HEK293T (cell line): Measurements from ENCODE around the gene FGF14.

ENCODE experiments used
- BHLHE40 ChIP-seq: fragments of 450-650 bp; IDR thresholded peaks from 2 replicates; pipeline ENCODE4 v1.6.1; 2016; ENCODE audit warnings: mild to moderate bottlenecking, moderate library complexity, borderline replicate concordance
- ELF4 ChIP-seq: fragments of 450-650 bp; IDR thresholded peaks from 2 replicates; pipeline ENCODE4 v1.6.1; 2017; ENCODE audit warnings: antibody characterized with exemption
- FOXA1 ChIP-seq: fragments of 450-650 bp; IDR thresholded peaks from 2 replicates; pipeline ENCODE4 v1.6.1; 2016; ENCODE audit warnings: mild to moderate bottlenecking
- FOXM1 ChIP-seq: fragments of 450-650 bp; IDR thresholded peaks from 2 replicates; pipeline ENCODE4 v1.6.1; 2017; ENCODE audit warnings: mild to moderate bottlenecking, borderline replicate concordance
- HDGF ChIP-seq: fragments of 450-650 bp; IDR thresholded peaks from 2 replicates; pipeline ENCODE4 v1.6.1; 2017; ENCODE audit warnings: antibody characterized with exemption, borderline replicate concordance
- NFRKB ChIP-seq: fragments of 450-650 bp; IDR thresholded peaks from 2 replicates; pipeline ENCODE4 v1.6.1; 2016; ENCODE audit warnings: mild to moderate bottlenecking, moderate library complexity
- SP1 ChIP-seq: fragments of 450-650 bp; IDR thresholded peaks from 2 replicates; pipeline ENCODE4 v1.6.1; 2017
- SUZ12 ChIP-seq: fragments of 450-650 bp; IDR thresholded peaks from 2 replicates; pipeline ENCODE4 v1.6.1; 2016; ENCODE audit warnings: mild to moderate bottlenecking
- TARDBP ChIP-seq: fragments of 450-650 bp; IDR thresholded peaks from 2 replicates; pipeline ENCODE4 v1.6.1; 2016
- TF ChIP-seq, protein P1 (sequence below): fragments of 450-650 bp; IDR thresholded peaks from 2 replicates; pipeline ENCODE4 v1.6.1; 2016

DNA sequence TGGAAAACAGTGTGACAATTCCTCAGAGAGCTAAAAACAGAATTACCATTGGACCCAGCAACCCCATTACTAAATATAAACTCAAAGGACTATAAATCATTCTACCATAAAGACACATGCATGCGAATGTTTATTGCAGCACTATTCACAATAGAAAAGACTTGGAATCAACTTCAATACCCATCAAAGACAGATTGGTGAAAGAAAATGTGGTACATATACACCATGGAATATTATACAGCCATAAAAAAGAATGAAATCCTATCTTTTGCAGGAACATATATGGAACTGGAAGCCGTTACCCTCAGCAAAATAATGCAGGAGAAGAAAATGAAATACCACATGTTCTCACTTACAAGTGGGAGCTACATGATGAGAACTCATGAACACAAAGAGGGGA, 20.8 kb upstream of the FGF14 start:
- TF ChIP-seq SP1: no peak
- no peak for TF ChIP-seq HDGF
- no peak for TF ChIP-seq BHLHE40
- no peak for TF ChIP-seq SUZ12
- TF ChIP-seq FOXM1: no peak
- no peak for TF ChIP-seq NFRKB
- TF ChIP-seq, protein P1, sequence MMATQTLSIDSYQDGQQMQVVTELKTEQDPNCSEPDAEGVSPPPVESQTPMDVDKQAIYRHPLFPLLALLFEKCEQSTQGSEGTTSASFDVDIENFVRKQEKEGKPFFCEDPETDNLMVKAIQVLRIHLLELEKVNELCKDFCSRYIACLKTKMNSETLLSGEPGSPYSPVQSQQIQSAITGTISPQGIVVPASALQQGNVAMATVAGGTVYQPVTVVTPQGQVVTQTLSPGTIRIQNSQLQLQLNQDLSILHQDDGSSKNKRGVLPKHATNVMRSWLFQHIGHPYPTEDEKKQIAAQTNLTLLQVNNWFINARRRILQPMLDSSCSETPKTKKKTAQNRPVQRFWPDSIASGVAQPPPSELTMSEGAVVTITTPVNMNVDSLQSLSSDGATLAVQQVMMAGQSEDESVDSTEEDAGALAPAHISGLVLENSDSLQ: no peak
- TF ChIP-seq TARDBP: no peak
- no peak for TF ChIP-seq ELF4
- TF ChIP-seq FOXA1: no peak
